Astrocyte of the hippocampus (primary cell): ENCODE results near the gene RCBTB1.

Source experiments
- DNase-seq: peaks from one replicate; pipeline ENCODE4 v3.0.0; 2011; ENCODE audit warnings: low read depth, low spot score

RCBTB1 gene

GRCh38 chr13:49559006-49559405 lies 26.4 kb downstream of the RCBTB1 start:
- no peak for DNase-seq

- no peak for DNase-seq
Measured at GRCh38 chr13:49554387-49554786, 31.0 kb downstream of the RCBTB1 start.

GRCh38 chr13:49553888-49554287 lies 31.5 kb downstream of the RCBTB1 start:
- DNase-seq: no peak

DNA sequence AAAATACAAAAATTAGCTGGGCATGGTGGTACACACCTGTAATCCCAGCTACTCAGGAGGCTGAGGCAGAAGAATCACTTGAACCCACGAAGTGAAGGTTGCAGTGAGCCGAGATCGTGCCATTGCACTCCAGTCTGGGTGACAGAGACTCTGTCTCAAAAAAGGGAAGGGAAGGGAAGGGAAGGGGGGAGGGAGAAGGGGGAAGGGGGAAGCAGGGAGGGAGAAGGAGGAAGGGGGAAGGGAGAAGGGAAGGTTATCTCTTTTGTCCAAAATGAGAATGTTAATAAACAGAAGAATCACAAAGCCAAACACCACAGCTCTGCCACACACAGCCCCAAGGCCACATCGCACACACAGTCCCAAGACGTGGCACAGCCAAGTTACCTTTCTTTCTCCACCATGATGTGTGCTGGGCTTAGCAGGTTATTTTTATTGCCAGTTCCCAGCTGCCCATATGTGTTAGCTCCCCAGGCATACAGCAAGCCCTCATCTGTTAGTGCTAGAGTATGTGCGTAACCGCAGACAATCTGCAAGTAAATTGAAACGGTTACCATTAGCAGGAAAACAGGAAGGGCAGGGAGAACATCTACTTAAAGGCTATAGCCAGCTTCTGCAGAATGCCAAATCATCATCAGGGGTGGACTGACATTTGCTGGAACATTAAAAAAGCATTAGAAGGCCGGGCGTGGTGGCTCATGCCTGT lies 34.3 kb downstream of the RCBTB1 start:
- DNase-seq: no peak

GRCh38 chr13:49549289-49549688 lies 36.1 kb downstream of the RCBTB1 start:
- DNase-seq: no peak

- DNase-seq: no peak
Measured at GRCh38 chr13:49546561-49546960, 38.8 kb downstream of the RCBTB1 start.

GRCh38 chr13:49545661-49546060 lies 39.7 kb downstream of the RCBTB1 start:
- DNase-seq: peak; percentile 30

GRCh38 chr13:49543656-49544055 lies 41.7 kb downstream of the RCBTB1 start:
- DNase-seq: no peak

GRCh38 chr13:49540552-49540951 lies 44.8 kb downstream of the RCBTB1 start:
- peak; percentile 66 for DNase-seq

- DNase-seq: no peak
Measured at GRCh38 chr13:49539746-49540145, 45.6 kb downstream of the RCBTB1 start.

DNA sequence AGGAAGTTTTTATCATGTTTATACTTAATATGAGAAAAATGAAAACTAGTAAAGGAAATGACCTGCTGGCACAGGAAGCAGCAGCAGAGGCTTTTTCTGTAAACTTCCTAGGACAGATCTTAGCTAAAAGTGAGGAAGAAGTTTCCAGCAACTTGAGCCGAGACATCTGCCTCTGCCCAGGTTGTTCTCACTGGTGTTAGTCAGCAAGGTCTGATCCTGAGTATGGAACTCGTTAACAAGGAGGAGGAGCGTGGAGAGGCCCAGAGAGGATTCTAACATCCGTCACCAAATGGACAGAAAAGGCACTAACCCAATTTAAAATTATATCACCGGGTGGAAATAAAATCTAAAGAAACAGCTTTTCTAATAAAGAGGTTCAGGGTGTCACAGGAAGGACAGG lies 46.0 kb downstream of the RCBTB1 start:
- no peak for DNase-seq

DNA sequence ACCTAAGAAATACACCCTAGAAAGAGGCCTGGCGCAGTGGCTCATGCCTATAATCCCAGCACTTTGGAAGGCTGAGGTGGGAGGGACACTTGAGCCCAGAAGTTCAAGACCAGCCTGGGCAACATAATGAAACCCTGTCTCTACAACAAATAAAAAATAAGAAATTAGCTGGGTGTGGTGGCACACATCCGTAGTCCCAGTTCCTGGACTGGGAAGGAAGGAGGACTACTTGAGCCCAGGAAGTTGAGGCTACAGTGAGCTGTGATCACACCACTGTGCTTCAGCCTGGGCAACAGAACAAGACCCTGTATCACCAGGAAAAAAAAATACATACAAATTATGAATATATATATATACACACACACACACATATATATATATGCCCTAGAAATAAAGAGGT lies 47.0 kb downstream of the RCBTB1 start:
- no peak for DNase-seq

- DNase-seq: no peak
Measured at GRCh38 chr13:49536144-49536873, 49.0 kb downstream of the RCBTB1 start.

GRCh38 chr13:49533591-49534269 lies 51.6 kb downstream of the RCBTB1 start:
- no peak for DNase-seq

- no peak for DNase-seq
Measured at GRCh38 chr13:49533011-49533410, 52.3 kb downstream of the RCBTB1 start.

DNA sequence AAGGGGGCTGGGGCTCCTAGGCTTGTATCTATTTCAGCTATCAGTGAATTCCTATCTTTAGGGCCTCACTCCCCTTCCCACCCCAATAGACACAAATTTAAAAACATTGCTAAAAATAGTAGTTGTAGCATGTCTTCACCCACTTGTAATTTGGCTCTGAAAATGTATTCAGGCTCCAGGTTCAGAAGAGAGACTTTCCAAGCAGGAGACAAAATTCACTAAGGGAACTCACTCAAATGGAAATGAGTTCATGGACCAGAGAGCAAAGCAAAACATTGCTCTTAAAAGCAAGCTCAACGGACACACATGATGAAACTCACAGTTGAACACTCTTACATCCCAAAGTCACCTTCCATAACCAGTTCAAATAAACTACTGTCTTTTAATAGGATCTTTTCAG lies 52.8 kb downstream of the RCBTB1 start:
- no peak for DNase-seq

GRCh38 chr13:49530457-49530856 lies 54.9 kb downstream of the RCBTB1 start:
- DNase-seq: no peak

DNA sequence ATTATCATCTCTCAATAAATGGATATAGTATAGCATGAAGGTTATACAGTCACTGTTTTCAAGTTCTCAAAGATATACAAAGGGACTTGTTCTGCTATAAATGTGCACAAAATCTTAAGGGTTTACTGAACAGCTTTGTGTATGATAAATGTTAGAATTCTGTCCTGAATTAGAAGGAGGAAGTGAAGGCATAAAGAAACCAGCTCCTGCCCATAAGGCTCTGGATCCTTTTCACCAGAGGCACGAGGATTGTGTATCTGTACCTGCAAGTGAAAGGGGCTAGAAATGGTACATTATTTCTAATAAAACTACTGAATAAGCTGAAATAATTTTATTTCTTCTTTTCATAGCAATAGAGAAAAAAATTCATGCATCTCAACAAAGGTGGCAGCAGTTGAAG lies 57.2 kb downstream of the RCBTB1 start:
- DNase-seq: no peak

GRCh38 chr13:49527123-49527522 lies 58.2 kb downstream of the RCBTB1 start:
- DNase-seq: no peak

- DNase-seq: no peak
Measured at GRCh38 chr13:49524740-49525501, 60.4 kb downstream of the RCBTB1 start.

DNA sequence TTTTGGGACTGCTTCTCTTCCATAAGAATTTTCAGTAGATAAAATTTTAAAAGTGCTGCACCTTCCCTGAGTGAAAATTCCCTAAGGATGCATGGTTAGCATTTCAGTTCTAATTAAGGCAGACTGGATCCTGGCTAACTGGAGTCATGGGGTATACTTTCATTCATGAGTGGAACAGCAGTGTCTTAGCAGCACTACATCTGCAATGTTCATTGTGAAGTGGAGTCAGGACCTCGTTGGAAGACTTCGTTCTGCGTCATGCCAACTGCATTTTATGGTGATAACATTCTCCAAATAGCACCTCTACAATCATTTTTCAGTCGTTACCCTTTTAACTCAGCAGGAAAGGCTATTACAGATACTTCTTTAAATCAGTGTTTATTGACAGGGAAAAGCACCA lies 64.1 kb downstream of the RCBTB1 start:
- DNase-seq: no peak

GRCh38 chr13:49517461-49517860 lies 67.9 kb downstream of the RCBTB1 start:
- no peak for DNase-seq
